H9 (cell line): Measurements from ENCODE around the gene ATXN10. TPM values are rescaled to one million over a fixed set of nuclear protein-coding genes. Genes with fewer than 3 reads are reported as not detected.

Experiments
- DNase-seq: peaks from one replicate; pipeline ENCODE4 v3.0.0-alpha.2; 2017
- H2AFZ ChIP-seq: one replicate; pipeline ENCODE4 v1.6.1; 2013; ENCODE audit warnings: mild to moderate bottlenecking, low read length, control low read depth, moderate library complexity
- H2AK5ac ChIP-seq: 2 replicates; pipeline ENCODE4 v1.6.1; 2013; ENCODE audit warnings: low read length, control low read depth, mixed read lengths; ENCODE audit not compliant: insufficient read length
- H2BK120ac ChIP-seq: one replicate; pipeline ENCODE4 v1.6.1; 2013; ENCODE audit warnings: low read depth, mild to moderate bottlenecking, low read length, control low read depth, inconsistent platforms; ENCODE audit not compliant: poor library complexity, severe bottlenecking
- H2BK12ac ChIP-seq: 2 replicates; pipeline ENCODE4 v1.6.1; 2013; ENCODE audit warnings: low read length, control low read depth, mixed read lengths, low read depth; ENCODE audit not compliant: insufficient read length
- H2BK15ac ChIP-seq: 2 replicates; pipeline ENCODE4 v1.6.1; 2013; ENCODE audit warnings: low read depth, low read length, control low read depth
- H2BK20ac ChIP-seq: one replicate; pipeline ENCODE4 v1.6.1; 2013; ENCODE audit warnings: low read depth, mild to moderate bottlenecking, low read length, control low read depth, inconsistent platforms; ENCODE audit not compliant: poor library complexity, severe bottlenecking
- H2BK5ac ChIP-seq: 2 replicates; pipeline ENCODE4 v1.6.1; 2013; ENCODE audit warnings: low read length, control low read depth, mixed read lengths; ENCODE audit not compliant: insufficient read length
- H3K14ac ChIP-seq: 2 replicates; pipeline ENCODE4 v1.6.1; 2013; ENCODE audit warnings: low read length, control low read depth; ENCODE audit not compliant: insufficient read depth
- H3K18ac ChIP-seq: 2 replicates; pipeline ENCODE4 v1.6.1; 2013; ENCODE audit warnings: low read depth, mild to moderate bottlenecking, mixed read lengths, low read length, control low read depth; ENCODE audit not compliant: insufficient read length
- H3K23ac ChIP-seq: 2 replicates; pipeline ENCODE4 v1.6.1; 2013; ENCODE audit warnings: low read length, control low read depth, mixed read lengths, low read depth; ENCODE audit not compliant: insufficient read length
- H3K23me2 ChIP-seq: 2 replicates; pipeline ENCODE4 v1.6.1; 2013; ENCODE audit warnings: low read depth, mild to moderate bottlenecking, mixed read lengths, low read length, control low read depth; ENCODE audit not compliant: insufficient read length, poor library complexity, severe bottlenecking
- H3K27ac ChIP-seq: 2 replicates; pipeline ENCODE4 v1.5.1; 2013; ENCODE audit warnings: low read length, control low read depth, mixed read lengths, low read depth; ENCODE audit not compliant: insufficient read length
- H3K27me3 ChIP-seq: 2 replicates; pipeline ENCODE4 v1.6.1; 2013; ENCODE audit warnings: low read length, control low read depth, inconsistent platforms; ENCODE audit not compliant: insufficient read depth
- H3K4ac ChIP-seq: 2 replicates; pipeline ENCODE4 v1.6.1; 2013; ENCODE audit warnings: low read depth, mild to moderate bottlenecking, control low read depth, inconsistent platforms, low read length, moderate library complexity
- H3K4me1 ChIP-seq: 2 replicates; pipeline ENCODE4 v1.6.1; 2013; ENCODE audit warnings: low read length, control low read depth, inconsistent platforms; ENCODE audit not compliant: insufficient read depth
- H3K4me2 ChIP-seq: 2 replicates; pipeline ENCODE4 v1.6.1; 2013; ENCODE audit warnings: low read length, control low read depth, mixed read lengths; ENCODE audit not compliant: insufficient read length, insufficient read depth
- H3K56ac ChIP-seq: 2 replicates; pipeline ENCODE4 v1.6.1; 2013; ENCODE audit warnings: low read depth, mild to moderate bottlenecking, mixed read lengths, low read length, control low read depth; ENCODE audit not compliant: insufficient read length
- H3K79me1 ChIP-seq: 2 replicates; pipeline ENCODE4 v1.6.1; 2013; ENCODE audit warnings: low read depth, mild to moderate bottlenecking, moderate library complexity, low read length, control low read depth, inconsistent platforms; ENCODE audit not compliant: insufficient read depth, poor library complexity, severe bottlenecking
- H3K79me2 ChIP-seq: 2 replicates; pipeline ENCODE4 v1.6.1; 2013; ENCODE audit warnings: low read length, control low read depth, inconsistent platforms; ENCODE audit not compliant: insufficient read depth
- H3K9ac ChIP-seq: 2 replicates; pipeline ENCODE4 v1.6.1; 2013; ENCODE audit warnings: low read length, control low read depth, mixed read lengths; ENCODE audit not compliant: insufficient read length; ENCODE audit errors: extremely low read depth
- H3K9me3 ChIP-seq: one replicate; pipeline ENCODE4 v1.6.1; 2013; ENCODE audit warnings: low read depth, low read length, inconsistent platforms; ENCODE audit not compliant: control insufficient read depth
- H3T11ph ChIP-seq: one replicate; pipeline ENCODE4 v1.6.1; 2013; ENCODE audit warnings: mild to moderate bottlenecking, low read length, control low read depth, inconsistent platforms
- H4K20me1 ChIP-seq: one replicate; pipeline ENCODE4 v1.6.1; 2013; ENCODE audit not compliant: control insufficient read depth, insufficient read length, insufficient read depth
- H4K5ac ChIP-seq: 2 replicates; pipeline ENCODE4 v1.6.1; 2013; ENCODE audit warnings: low read depth, mild to moderate bottlenecking, mixed read lengths, low read length, control low read depth; ENCODE audit not compliant: insufficient read length
- H4K8ac ChIP-seq: replicated peaks from 2 replicates; pipeline ENCODE4 v1.6.1; 2013; ENCODE audit warnings: low read length, control low read depth, mixed read lengths, low read depth; ENCODE audit not compliant: insufficient read length
- H4K91ac ChIP-seq: 2 replicates; pipeline ENCODE4 v1.6.1; 2013; ENCODE audit warnings: low read depth, mild to moderate bottlenecking, moderate library complexity, mixed read lengths, low read length, control low read depth; ENCODE audit not compliant: insufficient read length
- H3K27ac Mint-ChIP-seq, 3 experiments: 2 replicates in 2 of 3; 3 replicates in 1 of 3; pipeline ENCODE4 v1.8.0; 2020 to 2021; ENCODE audit warnings: mixed read lengths in 3 of 3, mild to moderate bottlenecking in 1 of 3, moderate library complexity in 1 of 3
- H3K27me3 Mint-ChIP-seq: 2 replicates; pipeline ENCODE4 v1.8.0; 2021; ENCODE audit warnings: low read depth, mild to moderate bottlenecking, moderate library complexity, mixed read lengths
- H3K36me3 Mint-ChIP-seq, 3 experiments: 2 replicates in 2 of 3; 3 replicates in 1 of 3; pipeline ENCODE4 v1.8.0; 2020 to 2021; ENCODE audit warnings: low read depth in 3 of 3, mixed read lengths in 3 of 3; ENCODE audit not compliant: insufficient read depth in 1 of 3
- H3K4me1 Mint-ChIP-seq, 2 experiments: 2 replicates each; pipeline ENCODE4 v1.8.0; 2020; ENCODE audit warnings: mixed read lengths in 2 of 2
- H3K4me3 Mint-ChIP-seq, 2 experiments: 2 replicates in 1 of 2; 3 replicates in 1 of 2; pipeline ENCODE4 v1.8.0; 2020 to 2021; ENCODE audit warnings: mild to moderate bottlenecking in 2 of 2, mixed read lengths in 2 of 2, moderate library complexity in 1 of 2
- H3K9me3 Mint-ChIP-seq, 2 experiments: 2 replicates in 1 of 2; 3 replicates in 1 of 2; pipeline ENCODE4 v1.8.0; 2020; ENCODE audit warnings: mild to moderate bottlenecking in 2 of 2, mixed read lengths in 2 of 2, moderate library complexity in 1 of 2
- CTCF ChIP-seq: fragments of 200-600 bp; sonication (generic); conservative IDR thresholded peaks from 3 replicates; pipeline ENCODE4 v1.8.0; 2021; ENCODE audit warnings: antibody characterized with exemption, mild to moderate bottlenecking
- WGBS: extraction: QIAGEN DNeasy Blood & Tissue Kit; methylation state at CpG from one replicate; pipeline ENCODE4 v1.1.7; 2013; ENCODE audit warnings: missing lambda C conversion rate, low lambda C conversion rate, mixed read lengths; ENCODE audit not compliant: insufficient read length; ENCODE audit errors: extremely low coverage; 5-methylcytosine and 5-hydroxymethylcytosine counted together
- total RNA-seq: library from RNA; stranded (reverse); gene quantifications from 2 replicates; pipeline ENCODE4 v1.2.1, GENCODE V29; 2021

ATXN10 gene
- total RNA-seq, 1 experiment from 2014 or later = 210 TPM

DNA sequence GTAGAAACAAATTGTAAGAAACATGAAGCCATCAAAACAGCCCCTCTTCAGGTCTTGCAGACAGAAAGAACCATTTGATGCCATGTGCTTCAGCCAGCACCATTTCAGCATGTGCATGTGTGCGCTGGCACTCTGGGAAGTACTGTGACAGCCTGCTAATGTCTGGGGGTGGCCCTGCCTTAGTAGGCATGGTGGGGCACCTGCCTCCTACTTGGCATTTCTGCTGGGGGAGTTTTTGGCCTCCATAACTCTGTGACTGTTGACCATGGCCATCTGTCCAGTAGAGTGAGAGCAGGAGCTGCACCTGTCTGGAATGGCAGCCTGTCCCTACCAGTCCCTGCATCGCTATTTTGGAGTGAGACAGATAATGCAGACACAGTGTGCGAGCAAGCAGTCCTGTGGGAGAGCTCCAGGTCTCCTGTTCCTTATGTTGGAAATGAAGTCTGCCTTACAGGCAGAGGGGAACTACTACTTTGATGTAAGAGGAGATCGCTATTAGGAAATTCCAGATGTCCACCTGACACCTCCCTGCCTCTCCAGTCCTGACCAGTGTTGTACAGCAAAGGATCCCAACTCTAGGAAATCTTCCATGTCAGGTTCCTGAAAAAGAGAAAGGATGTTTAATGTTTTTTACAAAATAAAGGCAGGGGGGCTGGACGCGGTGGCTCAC, 102.5 kb downstream of the ATXN10 start:
- no CpG with 5 or more reads among the region's 6 CpGs for WGBS
- no peak overlapping the region for H2BK120ac ChIP-seq
- no peak overlapping the region for H2BK20ac ChIP-seq
- Mint-ChIP-seq H3K4me3 (no peak overlapping the region), H3K27me3 (no peaks in the 10 kb centered on the region), H3K27ac (peak overlapping the region in 1 of 3 experiments; percentile 9; a peak in 2 of 7 replicates), H3K9me3 (peaks cover 0 to 3% of the 10 kb centered on the region in 2 experiments; a peak in 1 of 5 replicates), H3K36me3 (peaks cover 10 to 23% (median 12%) of the 10 kb centered on the region in 3 experiments), H3K4me1 (peaks cover 37% of the 10 kb centered on the region in 2 experiments)
- H2AFZ ChIP-seq = no peak overlapping the region
- no peak overlapping the region; the same call in 1 of the 2 replicates for H3K14ac ChIP-seq
- peaks cover 3% of the 10 kb centered on the region; the same call in 1 of the 2 replicates for H3K79me2 ChIP-seq
- H3K9ac ChIP-seq = no peak overlapping the region
- H3K9me3 ChIP-seq = no peaks in the 10 kb centered on the region
- H3K56ac ChIP-seq = no peak overlapping the region
- no peak for DNase-seq
- H2BK15ac ChIP-seq = no peak overlapping the region
- H3K4me2 ChIP-seq = no peak overlapping the region
- no peak overlapping the region for H3K18ac ChIP-seq
- H4K20me1 ChIP-seq = peaks cover 3% of the 10 kb centered on the region
- H3K79me1 ChIP-seq = no peaks in the 10 kb centered on the region
- no peak overlapping the region for H4K91ac ChIP-seq
- no peaks in the 10 kb centered on the region for H3K27me3 ChIP-seq
- H2BK12ac ChIP-seq = no peak overlapping the region
- H2AK5ac ChIP-seq = no peak overlapping the region
- no peak for TF ChIP-seq CTCF
- no peak overlapping the region for H3K27ac ChIP-seq
- H4K8ac ChIP-seq = no peak overlapping the region
- no peak overlapping the region for H2BK5ac ChIP-seq
- H3K4me1 ChIP-seq = no peaks in the 10 kb centered on the region
- no peak overlapping the region for H3K23ac ChIP-seq
- no peaks in the 10 kb centered on the region for H3K23me2 ChIP-seq
- H3T11ph ChIP-seq = no peak overlapping the region
- no peak overlapping the region for H3K4ac ChIP-seq
- H4K5ac ChIP-seq = no peak overlapping the region
